Hepatocyte (in vitro differentiated cells): ENCODE results near the gene PTPRM. TPM values are rescaled to one million over a fixed set of nuclear protein-coding genes. Genes with fewer than 3 reads are reported as not detected.
"Not testable (repeated sequence)": the region's sequence is repeated elsewhere in the genome, so short reads cannot be mapped to it uniquely, and the experiment has no call there.

Experiments used
- DNase-seq: peaks from one replicate; pipeline ENCODE4 v3.0.0-alpha.2; 2016; ENCODE audit warnings: low spot score
- H2AFZ ChIP-seq: fragments of 200-600 bp; sonication (generic); 2 replicates; pipeline ENCODE4 v1.6.0; 2016; ENCODE audit warnings: antibody characterized with exemption, mild to moderate bottlenecking
- H3K27ac ChIP-seq: fragments of 200-600 bp; sonication (generic); 2 replicates; pipeline ENCODE4 v1.5.1; 2016; ENCODE audit warnings: mild to moderate bottlenecking
- H3K27me3 ChIP-seq: fragments of 200-600 bp; sonication (generic); 2 replicates; pipeline ENCODE4 v1.6.1; 2016
- H3K36me3 ChIP-seq: fragments of 200-600 bp; sonication (generic); replicated peaks from 2 replicates; pipeline ENCODE4 v1.5.1; 2016; ENCODE audit warnings: low read depth; ENCODE audit not compliant: insufficient read depth
- H3K4me1 ChIP-seq: fragments of 200-600 bp; sonication (generic); 2 replicates; pipeline ENCODE4 v1.5.1; 2016; ENCODE audit warnings: mild to moderate bottlenecking, moderate library complexity; ENCODE audit not compliant: insufficient read depth
- H3K4me2 ChIP-seq: fragments of 200-600 bp; sonication (generic); 2 replicates; pipeline ENCODE4 v1.6.0; 2016
- H3K4me3 ChIP-seq: fragments of 200-600 bp; sonication (generic); 2 replicates; pipeline ENCODE4 v1.5.1; 2016; ENCODE audit warnings: mild to moderate bottlenecking
- H3K79me2 ChIP-seq: fragments of 200-600 bp; sonication (generic); 2 replicates; pipeline ENCODE4 v1.6.0; 2017; ENCODE audit warnings: mild to moderate bottlenecking
- H3K9me2 ChIP-seq: fragments of 200-600 bp; sonication (generic); replicated peaks from 2 replicates; pipeline ENCODE4 v1.6.0; 2017; ENCODE audit warnings: mild to moderate bottlenecking; ENCODE audit not compliant: insufficient read depth
- H3K9me3 ChIP-seq: fragments of 200-600 bp; sonication (generic); 2 replicates; pipeline ENCODE4 v1.5.1; 2016; ENCODE audit warnings: low read depth, mild to moderate bottlenecking
- H4K20me1 ChIP-seq: fragments of 200-600 bp; sonication (generic); 2 replicates; pipeline ENCODE4 v1.6.0; 2016; ENCODE audit warnings: mild to moderate bottlenecking; ENCODE audit not compliant: insufficient read depth, poor library complexity, severe bottlenecking
- EZH2 ChIP-seq: fragments of 200-600 bp; sonication (generic); IDR thresholded peaks from 2 replicates; pipeline ENCODE4 v1.6.1; 2016; ENCODE audit warnings: antibody characterized with exemption, mild to moderate bottlenecking, borderline replicate concordance
- EZH2phosphoT487 ChIP-seq: fragments of 200-600 bp; sonication (generic); IDR thresholded peaks from one replicate; pipeline ENCODE4 v1.6.1; 2018; ENCODE audit warnings: antibody characterized with exemption, mild to moderate bottlenecking, low read depth, moderate library complexity; ENCODE audit not compliant: unreplicated experiment, severe bottlenecking
- WGBS: methylation state at CpG from one replicate; pipeline ENCODE4 v1.1.6; 2016; ENCODE audit warnings: low lambda C conversion rate; ENCODE audit errors: missing lambda C conversion rate; 5-methylcytosine and 5-hydroxymethylcytosine counted together
- polyA plus RNA-seq: library from polyadenylated mRNA; unstranded; fragments of >200 nt; fragmentation: Nextera tagmentation; extraction: Ambion mirVana; gene quantifications from 2 replicates; pipeline ENCODE4 v1.2.1, GENCODE V29; 2016
- total RNA-seq: library from RNA; depleted of rRNA; stranded (reverse); fragments of >200 nt; gene quantifications from 2 replicates; pipeline ENCODE4 v1.2.3, GENCODE V29; 2014
- TF ChIP-seq, protein P1 (sequence below): fragments of 200-600 bp; sonication (generic); IDR thresholded peaks from 2 replicates; pipeline ENCODE4 v1.5.1; 2016; ENCODE audit warnings: antibody characterized with exemption, mild to moderate bottlenecking; ENCODE audit not compliant: poor library complexity

Gene PTPRM
- total and polyA plus RNA-seq, 2 experiments from 2014 or later: 26.1 to 47.4 TPM

DNA sequence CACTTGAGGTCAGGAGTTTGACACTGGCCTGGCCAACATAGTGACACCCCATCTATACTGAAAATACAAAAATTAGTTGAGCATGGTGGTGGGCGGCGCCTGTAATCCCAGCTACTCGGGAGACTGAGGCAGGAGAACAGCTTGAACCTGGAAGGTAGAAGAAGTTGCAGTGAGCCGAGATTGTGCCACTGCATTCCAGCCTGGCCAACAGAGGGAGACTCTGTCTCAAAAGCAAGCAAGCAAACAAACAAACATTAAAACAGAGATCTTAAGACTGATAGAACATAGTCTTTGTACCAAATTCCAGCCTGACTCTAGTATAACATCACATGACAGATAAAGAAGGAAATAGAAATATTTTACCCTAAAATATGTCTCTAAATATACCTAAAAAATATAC, 168.1 kb downstream of the PTPRM start:
- no peaks in the 10 kb centered on the region for H3K27me3 ChIP-seq
- peaks cover 11% of the 10 kb centered on the region for H3K4me1 ChIP-seq
- H3K36me3 ChIP-seq: no peaks in the 10 kb centered on the region
- no peak for TF ChIP-seq EZH2phosphoT487
- TF ChIP-seq EZH2: no peak
- TF ChIP-seq, protein P1, sequence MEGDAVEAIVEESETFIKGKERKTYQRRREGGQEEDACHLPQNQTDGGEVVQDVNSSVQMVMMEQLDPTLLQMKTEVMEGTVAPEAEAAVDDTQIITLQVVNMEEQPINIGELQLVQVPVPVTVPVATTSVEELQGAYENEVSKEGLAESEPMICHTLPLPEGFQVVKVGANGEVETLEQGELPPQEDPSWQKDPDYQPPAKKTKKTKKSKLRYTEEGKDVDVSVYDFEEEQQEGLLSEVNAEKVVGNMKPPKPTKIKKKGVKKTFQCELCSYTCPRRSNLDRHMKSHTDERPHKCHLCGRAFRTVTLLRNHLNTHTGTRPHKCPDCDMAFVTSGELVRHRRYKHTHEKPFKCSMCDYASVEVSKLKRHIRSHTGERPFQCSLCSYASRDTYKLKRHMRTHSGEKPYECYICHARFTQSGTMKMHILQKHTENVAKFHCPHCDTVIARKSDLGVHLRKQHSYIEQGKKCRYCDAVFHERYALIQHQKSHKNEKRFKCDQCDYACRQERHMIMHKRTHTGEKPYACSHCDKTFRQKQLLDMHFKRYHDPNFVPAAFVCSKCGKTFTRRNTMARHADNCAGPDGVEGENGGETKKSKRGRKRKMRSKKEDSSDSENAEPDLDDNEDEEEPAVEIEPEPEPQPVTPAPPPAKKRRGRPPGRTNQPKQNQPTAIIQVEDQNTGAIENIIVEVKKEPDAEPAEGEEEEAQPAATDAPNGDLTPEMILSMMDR: peak; percentile 42
- H3K9me3 ChIP-seq: no peaks in the 10 kb centered on the region
- H2AFZ ChIP-seq: no peak overlapping the region
- no peak for DNase-seq
- peak overlapping the region; percentile 48 for H3K27ac ChIP-seq
- H4K20me1 ChIP-seq: no peaks in the 10 kb centered on the region
- H3K79me2 ChIP-seq: peaks cover 16% of the 10 kb centered on the region
- no peak overlapping the region for H3K4me3 ChIP-seq
- H3K4me2 ChIP-seq: no peak overlapping the region
- no peaks in the 10 kb centered on the region for H3K9me2 ChIP-seq
- WGBS: 77% methylated on average over 4 of the region's 4 CpGs

DNA sequence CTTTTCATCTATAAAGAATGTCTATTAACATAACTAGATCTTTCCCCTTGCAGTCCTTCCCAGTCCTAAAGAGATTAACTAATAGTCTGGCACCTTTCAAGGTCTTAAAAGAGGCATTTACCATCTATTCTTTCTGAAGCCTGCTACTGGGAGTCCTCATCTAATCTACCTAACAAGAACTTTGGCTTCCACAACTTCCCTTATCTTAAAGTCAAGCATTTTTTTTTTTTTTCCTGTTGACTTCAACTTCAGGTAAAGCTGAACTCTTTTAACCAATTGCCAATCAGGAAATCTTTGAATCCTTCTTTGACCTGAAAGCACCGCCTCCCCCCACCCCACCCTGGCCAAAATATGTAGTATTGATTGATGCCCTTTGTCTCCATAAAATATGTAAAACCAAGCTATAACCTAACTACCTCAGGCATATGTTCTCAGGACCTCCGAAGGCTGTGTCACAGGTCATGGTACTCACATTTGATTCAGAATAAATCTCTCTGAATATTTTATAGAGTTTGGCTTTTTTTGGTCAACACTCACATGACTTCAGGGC, 168.6 kb downstream of the PTPRM start:
- H3K27ac ChIP-seq: peak overlapping the region; percentile 2
- TF ChIP-seq, protein P1: no peak
- no peak for TF ChIP-seq EZH2
- no peak for TF ChIP-seq EZH2phosphoT487
- H3K9me3 ChIP-seq: no peaks in the 10 kb centered on the region
- peak; percentile 29 for DNase-seq
- H3K27me3 ChIP-seq: no peaks in the 10 kb centered on the region
- H4K20me1 ChIP-seq: no peaks in the 10 kb centered on the region
- 64% methylated on average over 2 of the region's 2 CpGs for WGBS
- peaks cover 16% of the 10 kb centered on the region for H3K79me2 ChIP-seq
- H3K9me2 ChIP-seq: no peaks in the 10 kb centered on the region
- no peaks in the 10 kb centered on the region for H3K36me3 ChIP-seq
- no peak overlapping the region for H2AFZ ChIP-seq
- no peak overlapping the region for H3K4me2 ChIP-seq
- no peak overlapping the region for H3K4me3 ChIP-seq
- H3K4me1 ChIP-seq: peaks cover 7% of the 10 kb centered on the region

DNA sequence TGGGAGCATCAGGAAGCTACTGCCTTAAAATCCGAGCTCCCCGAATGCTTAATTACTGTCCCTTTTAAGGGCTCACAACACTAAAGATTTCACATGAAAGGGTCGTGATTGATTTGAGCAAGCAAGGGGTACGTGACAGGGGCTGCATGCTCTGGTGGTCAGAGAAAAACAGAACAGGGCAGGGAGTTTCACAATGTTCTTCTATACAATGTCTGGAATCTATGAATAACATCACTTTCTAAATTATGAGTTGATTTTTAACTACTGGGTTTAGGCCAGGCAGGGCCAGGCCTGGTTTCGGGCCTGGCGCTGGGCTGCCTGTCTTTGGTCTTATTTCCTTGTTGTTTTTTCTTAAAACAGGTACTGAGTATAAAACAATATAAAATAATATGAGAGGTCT, 169.4 kb downstream of the PTPRM start:
- H3K27ac ChIP-seq, H3K4me3 ChIP-seq, H3K27me3 ChIP-seq, H3K9me2 ChIP-seq, H3K4me2 ChIP-seq, H3K36me3 ChIP-seq, DNase-seq, H4K20me1 ChIP-seq, H2AFZ ChIP-seq, H3K9me3 ChIP-seq: not testable (repeated sequence)
- peaks cover 10% of the 10 kb centered on the region for H3K4me1 ChIP-seq
- 97% methylated on average over 6 of the region's 6 CpGs for WGBS
- H3K79me2 ChIP-seq: peaks cover 16% of the 10 kb centered on the region

GRCh38 chr18:7737550-7737949, 170.4 kb downstream of the PTPRM start:
- Histone ChIP-seq H3K36me3 (no peaks in the 10 kb centered on the region), H3K4me2 (no peak overlapping the region), H2AFZ (no peak overlapping the region), H3K4me1 (peaks cover 10% of the 10 kb centered on the region), H3K79me2 (peaks cover 16% of the 10 kb centered on the region), H3K4me3 (no peak overlapping the region), H3K27ac (no peak overlapping the region), H4K20me1 (no peaks in the 10 kb centered on the region), H3K27me3 (no peaks in the 10 kb centered on the region), H3K9me3 (no peaks in the 10 kb centered on the region), H3K9me2 (no peaks in the 10 kb centered on the region)
- no peak for DNase-seq
- TF ChIP-seq EZH2: no peak
- no peak for TF ChIP-seq EZH2phosphoT487
- WGBS: 87% methylated on average over 2 of the region's 2 CpGs
